Erythroblast (primary cell): ENCODE data around the gene NTRK2.

Experiments
- DNase-seq, 2 experiments: peaks; one replicate each; lab custom pipeline; 2025; lab: John Stamatoyannopoulos, UW
- GATA1 ChIP-seq: IDR thresholded peaks from 2 replicates; pipeline ENCODE4 v1.6.1; 2011; ENCODE audit warnings: low read depth, mild to moderate bottlenecking, control low read depth, low read length, moderate library complexity
- POLR2A ChIP-seq: IDR thresholded peaks from 2 replicates; pipeline ENCODE4 v1.6.1; 2011; ENCODE audit warnings: mild to moderate bottlenecking, low read length

NTRK2 gene

DNA sequence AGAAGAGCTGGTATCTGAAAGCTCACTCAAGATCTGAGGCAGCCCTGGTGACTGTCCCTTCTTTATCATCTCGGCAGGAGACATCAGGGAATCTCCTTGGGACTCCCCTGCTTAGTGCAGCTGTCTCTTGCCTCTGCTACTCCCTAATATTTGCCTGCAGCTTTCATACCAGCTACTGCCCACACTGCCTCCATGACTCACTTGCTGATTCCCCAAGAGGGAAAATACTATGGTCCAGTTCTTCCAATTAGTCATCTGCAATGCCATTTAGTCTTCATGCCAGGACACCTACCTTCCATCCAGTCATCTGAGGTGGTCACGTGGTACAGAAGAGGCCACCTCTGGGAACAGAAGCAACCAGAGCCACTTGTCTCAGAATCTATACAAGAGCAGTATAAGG, 270.8 kb downstream of the NTRK2 start:
- no peak for DNase-seq
- TF ChIP-seq GATA1, result no peak
- TF ChIP-seq POLR2A, result no peak

DNA sequence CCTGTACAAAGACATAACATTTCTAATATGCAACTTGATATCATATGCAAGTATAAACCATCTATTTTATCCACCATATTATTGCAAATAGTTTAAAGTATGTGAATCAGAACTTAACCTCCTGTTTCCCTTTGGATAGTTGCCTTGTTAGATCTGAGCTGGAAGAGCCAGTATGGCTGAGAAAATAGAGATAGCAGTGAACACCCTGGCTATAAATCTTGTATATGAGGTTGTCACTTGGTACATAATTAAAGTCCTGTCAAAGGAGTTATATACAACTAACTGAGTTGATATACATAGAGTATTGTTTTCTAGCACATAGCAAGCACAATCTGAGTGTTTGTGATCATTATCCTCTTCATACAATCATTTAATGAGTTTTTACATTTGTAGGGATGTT, 272.3 kb downstream of the NTRK2 start:
- TF ChIP-seq POLR2A (no peak), GATA1 (no peak)
- DNase-seq, result no peak

DNA sequence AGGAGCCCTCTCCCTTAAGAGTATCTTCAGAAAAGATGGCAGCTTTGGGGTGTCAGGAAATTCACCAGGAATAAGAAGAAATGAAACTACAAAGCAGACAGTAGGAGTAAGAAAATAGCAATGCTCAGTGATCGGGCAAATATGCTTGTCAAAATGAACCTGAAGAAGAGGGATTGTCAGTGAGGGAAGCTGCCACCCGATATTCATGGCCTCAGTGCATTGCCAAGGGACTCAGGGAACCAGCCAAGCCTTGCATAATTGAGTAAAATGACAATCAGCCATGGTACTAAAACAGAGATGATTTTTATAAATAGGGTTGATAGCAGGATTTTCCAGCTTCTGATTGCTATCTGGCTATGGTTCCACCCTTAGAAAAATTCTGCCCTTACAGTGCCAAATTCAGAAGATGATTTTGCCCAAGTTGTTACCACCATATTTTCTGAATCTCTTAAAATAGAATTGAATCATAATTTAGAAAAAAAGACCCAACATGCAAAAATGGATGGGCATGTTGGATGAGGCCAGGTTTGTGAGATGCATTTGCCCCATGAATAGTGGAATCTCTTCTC, 274.0 kb downstream of the NTRK2 start:
- DNase-seq, result no peak
- no peak for TF ChIP-seq POLR2A
- TF ChIP-seq GATA1, result no peak

DNA sequence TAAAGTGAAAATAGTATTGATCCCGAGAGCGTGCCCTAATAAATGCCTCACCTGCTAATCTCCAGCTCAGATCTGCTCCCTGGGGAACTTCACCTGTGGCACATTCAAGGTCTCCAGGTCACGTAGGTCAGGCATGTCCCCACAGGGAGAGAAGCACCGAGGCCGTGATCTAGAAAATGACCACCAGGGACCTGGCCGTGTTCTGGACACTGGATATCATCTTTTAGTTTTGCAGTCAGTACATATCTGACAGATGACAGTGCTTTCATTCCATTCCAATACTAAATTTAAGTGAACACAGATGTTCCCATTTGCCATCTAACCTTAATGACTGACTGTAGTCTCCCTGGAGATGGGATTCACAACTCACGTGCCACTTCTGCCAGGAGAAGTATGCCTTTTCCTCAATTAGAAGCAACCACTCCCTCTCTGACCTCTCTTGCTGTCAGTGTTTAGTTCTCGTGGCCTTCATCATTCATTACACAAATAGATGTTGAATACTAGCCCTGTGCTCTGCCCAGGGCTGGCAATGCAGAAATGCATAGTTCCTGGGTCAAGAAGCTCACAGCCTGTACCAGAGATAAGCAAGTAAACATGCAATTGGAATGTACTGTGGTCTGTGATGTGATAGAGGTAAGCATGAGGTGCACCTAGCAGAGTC, 276.5 kb downstream of the NTRK2 start:
- no peak for DNase-seq
- TF ChIP-seq GATA1, result no peak
- TF ChIP-seq POLR2A, result no peak

DNA sequence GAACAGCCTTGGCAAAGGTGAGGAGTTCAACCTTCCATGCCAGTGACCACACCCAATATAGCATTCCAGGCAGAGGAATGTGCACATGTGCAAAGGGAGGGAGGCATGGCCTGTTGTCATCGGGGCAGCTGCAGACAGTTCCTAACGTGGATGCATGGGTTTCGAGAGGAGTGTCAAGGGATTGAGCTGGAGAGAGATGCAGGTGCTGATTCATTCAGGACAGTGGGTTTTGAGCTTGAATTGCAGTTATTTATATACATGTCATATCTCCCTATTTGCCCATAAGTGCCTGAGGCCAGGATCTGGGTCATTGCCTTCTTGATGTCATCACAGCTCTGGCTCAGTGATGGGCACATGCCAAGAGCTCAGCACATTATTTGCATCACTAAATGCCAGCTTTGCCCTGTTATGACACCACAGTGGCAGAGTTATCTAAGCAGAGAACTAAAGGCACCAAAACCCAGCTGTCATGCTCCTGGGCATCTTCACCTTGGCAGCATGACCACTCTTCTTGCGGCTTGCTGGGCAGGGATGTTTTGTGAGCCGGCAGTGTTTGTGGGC, 278.0 kb downstream of the NTRK2 start:
- TF ChIP-seq POLR2A (no peak), GATA1 (no peak)
- DNase-seq, result no peak

DNA sequence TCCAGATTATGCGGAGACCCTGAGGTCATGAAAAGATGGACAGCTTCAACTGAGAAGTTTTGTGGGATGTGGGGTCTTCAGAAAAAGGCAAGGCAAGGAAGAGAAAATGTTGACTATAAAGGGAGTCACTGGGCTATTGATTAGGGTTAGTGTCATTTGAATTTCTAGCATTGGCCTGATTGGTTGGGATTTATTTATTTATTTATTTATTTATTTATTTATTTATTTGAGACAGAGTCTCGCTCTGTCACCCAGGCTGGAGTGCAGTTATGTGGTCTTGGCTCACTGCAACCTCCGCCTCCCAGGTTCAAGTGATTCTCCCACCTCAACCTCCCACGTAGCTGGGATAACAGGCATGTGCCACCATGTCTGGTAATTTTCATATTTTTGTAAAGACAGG, 279.7 kb downstream of the NTRK2 start:
- TF ChIP-seq POLR2A (no peak), GATA1 (no peak)
- no peak for DNase-seq

DNA sequence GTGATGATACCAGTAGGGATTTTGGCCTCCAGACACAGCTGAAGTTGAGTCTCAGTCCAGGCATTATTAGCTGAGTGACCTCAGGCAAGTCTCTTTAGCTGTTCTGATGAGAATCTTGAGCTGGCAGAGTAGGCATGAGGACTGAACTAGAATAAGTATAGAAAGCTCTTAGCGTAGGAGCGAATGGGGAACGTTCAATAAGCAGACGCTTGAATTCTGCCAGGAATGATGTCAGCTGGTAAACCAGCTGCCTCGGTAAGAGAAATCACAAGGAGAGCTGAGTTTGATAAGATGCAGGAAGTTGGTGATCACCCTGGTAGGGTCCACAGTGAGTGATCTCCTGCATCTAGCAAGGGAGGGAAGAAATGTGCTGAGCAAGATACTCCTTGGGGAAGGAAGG, 280.4 kb downstream of the NTRK2 start:
- TF ChIP-seq POLR2A (no peak), GATA1 (no peak)
- no peak for DNase-seq

DNA sequence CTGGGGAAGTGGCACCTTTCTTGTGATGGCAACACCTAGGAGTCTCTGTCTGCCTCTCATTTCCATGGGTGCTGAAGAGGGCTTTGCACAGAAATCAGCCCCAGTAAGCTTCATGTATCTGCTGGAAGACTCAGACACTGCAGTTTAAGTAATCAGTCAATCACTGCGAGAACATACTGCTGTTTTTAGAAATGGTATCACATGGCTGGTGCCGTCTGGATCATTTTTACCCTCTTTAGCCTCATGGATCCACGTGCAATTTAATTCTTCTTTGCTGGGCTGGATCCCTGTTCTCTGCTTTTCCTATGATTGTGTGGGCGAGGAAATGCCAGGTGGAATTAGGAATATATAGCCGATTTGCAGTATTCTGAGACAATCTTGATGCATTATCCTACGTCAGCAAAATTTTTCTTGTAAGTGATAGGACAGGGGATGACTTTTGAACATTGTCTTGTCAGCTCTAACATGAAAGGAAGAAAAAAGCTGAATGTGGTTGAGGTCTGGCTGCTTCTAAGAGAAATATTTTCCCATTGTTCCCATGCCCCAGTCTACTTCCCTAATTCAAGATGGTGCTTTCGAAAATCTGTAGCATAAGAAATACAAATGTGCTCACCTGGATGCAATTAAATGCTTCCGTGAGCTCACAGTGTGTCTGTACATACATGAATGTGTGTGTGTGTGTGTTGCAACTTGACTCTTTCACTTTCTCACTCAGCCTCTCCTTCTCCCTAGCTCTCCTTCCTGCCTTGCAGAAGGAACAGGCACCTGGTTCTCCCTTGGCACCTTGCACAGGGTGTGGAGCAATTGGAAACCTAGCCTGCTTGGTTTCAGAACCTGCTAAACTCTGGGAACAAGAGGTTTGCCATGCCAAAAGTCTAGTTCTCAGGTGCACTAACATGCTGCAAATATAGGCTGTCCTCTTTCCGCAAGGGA, 281.6 kb downstream of the NTRK2 start:
- no peak for TF ChIP-seq GATA1
- no peak for TF ChIP-seq POLR2A
- DNase-seq, result no peak

DNA sequence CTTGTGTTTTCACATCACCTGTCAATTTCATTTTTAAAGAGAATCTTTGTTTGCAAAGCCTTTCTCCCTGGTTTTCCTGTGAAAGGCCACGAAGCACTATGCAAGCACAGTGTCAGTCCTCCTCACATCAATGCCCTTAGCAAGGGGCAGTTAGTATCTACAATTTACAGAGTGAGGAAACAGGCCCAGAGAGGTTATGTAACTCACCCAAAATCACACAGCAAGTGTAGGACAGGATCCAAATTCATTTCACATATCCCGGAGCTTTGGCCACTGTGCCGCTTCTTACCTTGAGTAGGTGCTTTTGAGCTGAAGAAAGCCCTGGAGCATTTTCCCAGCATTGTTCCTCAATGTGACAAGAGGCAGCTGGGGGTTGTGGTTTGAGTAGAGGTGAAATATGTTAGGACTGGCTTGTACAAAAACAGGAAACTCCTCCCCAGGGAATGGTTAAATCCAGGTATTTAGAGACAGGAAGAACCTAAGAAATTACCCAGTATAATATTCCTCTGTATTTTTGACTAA, 283.8 kb downstream of the NTRK2 start:
- TF ChIP-seq GATA1 (no peak), POLR2A (no peak)
- no peak for DNase-seq

DNA sequence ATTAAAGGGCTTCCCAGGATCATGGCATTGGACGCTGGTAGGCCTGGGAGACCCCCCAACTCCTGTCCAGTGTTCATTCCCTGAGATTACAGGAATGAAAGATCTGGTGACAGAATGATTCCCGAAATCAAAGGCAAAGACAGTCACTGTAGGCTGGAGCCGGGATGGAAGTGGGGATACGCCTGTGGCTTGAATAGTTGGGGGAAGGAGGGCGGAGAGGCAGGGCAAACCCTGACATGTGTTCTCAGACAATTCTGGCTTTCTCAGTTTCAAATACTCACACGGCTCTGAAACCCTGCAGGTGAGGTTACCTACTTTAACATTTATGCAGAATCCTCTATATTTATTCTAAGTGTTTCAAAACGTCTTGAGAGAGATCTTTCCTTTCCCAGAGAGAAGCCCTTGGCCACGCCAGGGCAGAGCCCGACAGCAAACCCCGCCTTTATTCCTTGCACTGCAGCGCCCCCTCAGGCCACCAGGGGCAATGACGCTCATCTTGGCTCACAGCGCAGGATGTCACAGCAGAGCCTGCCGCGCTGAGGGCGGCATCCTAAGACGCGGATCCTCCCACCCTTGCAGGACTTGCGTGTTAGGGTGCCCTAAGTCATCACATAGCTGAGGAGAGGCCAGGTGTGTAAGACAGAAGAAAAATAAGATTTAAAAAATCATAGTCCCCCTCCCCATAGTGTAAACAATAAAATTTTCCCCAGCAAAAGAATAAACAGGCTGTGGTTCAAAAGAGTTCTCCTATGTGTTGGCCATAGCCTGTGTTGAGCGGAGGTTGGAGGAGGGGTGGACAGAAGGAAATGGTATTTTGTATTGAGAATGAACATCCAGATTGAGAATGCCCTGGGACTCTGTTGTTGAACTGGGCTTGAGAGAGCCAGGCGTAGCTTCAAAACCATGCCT, 284.5 kb downstream of the NTRK2 start:
- TF ChIP-seq POLR2A (no peak), GATA1 (no peak)
- DNase-seq, result peak; percentile 61 to 74

DNA sequence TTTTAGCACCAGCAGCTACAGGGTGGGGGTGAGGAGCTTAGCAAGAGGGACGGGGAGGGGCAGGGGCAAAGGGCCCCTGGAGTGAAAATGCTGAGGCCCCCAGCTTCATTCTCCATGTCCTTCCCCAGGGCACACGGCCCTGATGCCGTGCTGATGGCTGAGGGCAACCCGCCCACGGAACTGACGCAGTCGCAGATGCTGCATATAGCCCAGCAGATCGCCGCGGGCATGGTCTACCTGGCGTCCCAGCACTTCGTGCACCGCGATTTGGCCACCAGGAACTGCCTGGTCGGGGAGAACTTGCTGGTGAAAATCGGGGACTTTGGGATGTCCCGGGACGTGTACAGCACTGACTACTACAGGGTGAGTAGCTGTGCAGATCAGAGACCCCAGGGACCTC, 285.6 kb downstream of the NTRK2 start:
- no peak for DNase-seq
- TF ChIP-seq GATA1, result no peak
- no peak for TF ChIP-seq POLR2A

DNA sequence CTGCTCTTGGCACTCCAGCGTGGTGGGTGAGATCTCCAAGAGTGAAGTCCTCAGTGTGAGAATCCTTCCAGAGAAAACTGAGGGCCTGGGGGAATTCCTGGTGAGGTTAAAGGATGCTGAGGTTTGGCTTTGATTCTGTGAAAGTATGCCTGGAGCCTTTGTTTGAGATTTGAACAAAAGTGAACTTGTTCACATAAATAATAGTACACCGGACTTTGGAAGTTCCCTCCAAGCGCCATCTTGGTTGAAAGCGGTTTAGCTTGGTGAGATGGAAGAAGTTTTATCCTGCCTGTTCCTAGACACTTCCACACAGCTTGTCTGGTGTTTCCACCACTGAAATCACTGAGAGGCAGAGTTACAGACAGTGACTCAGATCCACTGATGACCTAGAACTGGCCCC, 286.4 kb downstream of the NTRK2 start:
- no peak for TF ChIP-seq GATA1
- TF ChIP-seq POLR2A, result no peak
- DNase-seq, result no peak

DNA sequence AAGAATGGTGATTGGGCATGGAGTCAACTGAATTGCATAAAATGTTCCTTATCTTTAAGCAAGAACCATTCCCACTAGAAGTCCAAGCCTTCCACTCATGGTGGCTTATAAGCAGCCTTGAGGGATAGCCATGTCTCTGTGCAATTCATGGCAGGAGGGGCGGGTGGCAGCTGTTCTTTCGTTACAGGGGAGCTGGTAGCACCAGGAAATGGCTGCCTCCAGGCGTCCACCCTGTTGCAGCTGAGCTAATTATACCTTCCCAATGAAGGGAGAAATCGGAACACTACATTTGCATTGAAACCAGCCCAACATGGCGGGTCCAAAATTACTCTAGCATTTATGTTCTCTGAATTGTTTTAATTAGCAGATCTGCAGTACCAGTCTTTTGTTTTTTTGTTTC, 289.8 kb downstream of the NTRK2 start:
- TF ChIP-seq POLR2A (no peak), GATA1 (no peak)
- DNase-seq, result no peak
